ENCODE results near the gene RASD1. TPM values are rescaled to one million over a fixed set of nuclear protein-coding genes. Genes with fewer than 3 reads are reported as not detected.

Gene RASD1
- total RNA-seq, 4 donors from 2014 or later: 23.5 to 83.8 (median 61.3) TPM

DNA sequence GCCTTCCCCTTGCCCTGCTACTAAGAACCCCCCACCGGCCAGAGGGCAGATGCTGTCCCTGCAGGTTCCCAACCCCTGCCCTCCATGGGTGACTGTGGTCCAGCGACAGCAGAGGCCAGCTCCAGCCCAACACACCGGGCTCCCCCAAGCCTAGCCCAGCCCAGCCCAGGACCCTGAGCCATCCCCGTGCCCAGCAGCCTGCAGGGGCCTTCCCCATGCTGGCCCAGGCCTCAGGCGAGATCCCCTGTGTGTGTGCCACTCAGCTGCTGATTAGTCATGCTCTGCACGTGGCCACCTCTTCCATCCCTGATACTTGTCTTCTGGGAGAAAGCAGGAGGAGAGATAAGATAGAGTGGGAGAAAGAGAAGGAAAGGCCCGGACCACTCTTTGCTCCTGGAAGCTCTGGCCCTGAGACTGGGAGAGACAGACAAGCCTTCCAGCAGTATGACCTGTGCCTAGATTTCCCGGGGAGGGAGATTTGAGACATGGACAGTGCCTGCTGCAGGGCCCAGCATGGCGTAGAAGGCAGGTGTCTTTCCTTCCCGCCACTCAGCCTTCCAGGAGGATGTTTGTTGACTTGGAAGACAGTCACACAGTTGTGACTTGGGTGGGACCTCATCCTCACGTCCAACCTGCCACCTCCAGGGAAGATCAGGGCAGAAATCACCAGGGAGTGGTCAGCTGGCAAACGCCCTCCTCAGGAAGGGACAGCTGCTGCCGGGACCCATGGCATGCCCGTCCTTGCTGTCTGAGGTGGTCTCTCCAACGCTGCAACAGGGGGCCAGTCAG lies 41.3 kb upstream of the RASD1 start:
- Histone ChIP-seq H3K27ac (peak overlapping the region; percentile 32 to 73 (median 68)), H3K36me3 (no peaks in the 10 kb centered on the region), H3K9me3 (no peaks in the 10 kb centered on the region), H3K4me1 (peaks cover 6 to 32% (median 25%) of the 10 kb centered on the region in 4 donors), H3K27me3 (no peaks in the 10 kb centered on the region), H3K4me3 (no peak overlapping the region)
- in situ Hi-C loops (cut with MboI; ENCODE audit: low pct_ligation_motif_present in 1 of 4, low pct_unique_long_range_greater_than_20kb in 1 of 4, low sequenced_read_pairs in 3 of 4): no loop called here
- 66 to 70% methylated on average over 2 to 11 of the region's 15 CpGs for WGBS, 2 donors (ENCODE audit: low coverage in 1 of 2)
- TF ChIP-seq, protein P1, sequence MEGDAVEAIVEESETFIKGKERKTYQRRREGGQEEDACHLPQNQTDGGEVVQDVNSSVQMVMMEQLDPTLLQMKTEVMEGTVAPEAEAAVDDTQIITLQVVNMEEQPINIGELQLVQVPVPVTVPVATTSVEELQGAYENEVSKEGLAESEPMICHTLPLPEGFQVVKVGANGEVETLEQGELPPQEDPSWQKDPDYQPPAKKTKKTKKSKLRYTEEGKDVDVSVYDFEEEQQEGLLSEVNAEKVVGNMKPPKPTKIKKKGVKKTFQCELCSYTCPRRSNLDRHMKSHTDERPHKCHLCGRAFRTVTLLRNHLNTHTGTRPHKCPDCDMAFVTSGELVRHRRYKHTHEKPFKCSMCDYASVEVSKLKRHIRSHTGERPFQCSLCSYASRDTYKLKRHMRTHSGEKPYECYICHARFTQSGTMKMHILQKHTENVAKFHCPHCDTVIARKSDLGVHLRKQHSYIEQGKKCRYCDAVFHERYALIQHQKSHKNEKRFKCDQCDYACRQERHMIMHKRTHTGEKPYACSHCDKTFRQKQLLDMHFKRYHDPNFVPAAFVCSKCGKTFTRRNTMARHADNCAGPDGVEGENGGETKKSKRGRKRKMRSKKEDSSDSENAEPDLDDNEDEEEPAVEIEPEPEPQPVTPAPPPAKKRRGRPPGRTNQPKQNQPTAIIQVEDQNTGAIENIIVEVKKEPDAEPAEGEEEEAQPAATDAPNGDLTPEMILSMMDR (IDR thresholded peaks at IDR 0.05): no peak
- TF ChIP-seq POLR2AphosphoS5 (IDR thresholded peaks at IDR 0.05) (no peak), POLR2A (IDR thresholded peaks at IDR 0.05) (no peak), EP300 (IDR thresholded peaks at IDR 0.05; ENCODE audit: low read depth) (no peak)
- DNase-seq: peak; percentile 22
- intact Hi-C loops (cut with DNase I; ENCODE audit: low total_unique reads): no loop called here

DNA sequence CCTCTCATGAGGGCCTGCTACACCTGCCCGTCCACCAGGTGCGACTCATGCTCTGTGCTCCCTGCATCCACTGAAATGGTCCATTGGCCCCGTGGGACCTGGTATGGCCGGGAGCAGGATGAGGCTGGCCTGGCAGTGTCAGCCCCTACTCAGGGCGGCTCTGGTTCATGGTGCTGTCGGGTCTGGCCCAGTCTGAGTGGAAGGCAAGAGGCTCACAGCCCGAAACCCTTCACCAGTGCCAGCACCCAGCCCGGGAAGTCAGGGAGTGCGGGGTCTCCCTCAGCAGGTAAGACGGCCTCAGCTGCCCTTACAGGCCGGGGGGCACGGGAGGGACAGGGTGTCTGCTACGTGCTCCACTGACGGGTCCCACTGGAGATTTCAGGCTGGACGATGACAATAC lies 40.5 kb upstream of the RASD1 start:
- H3K4me3 ChIP-seq: no peak overlapping the region
- peak overlapping the region in 2 of 4 donors; percentile 29 to 71 for H3K27ac ChIP-seq
- peaks cover 6 to 32% (median 25%) of the 10 kb centered on the region in 4 donors for H3K4me1 ChIP-seq
- TF ChIP-seq POLR2AphosphoS5 (IDR thresholded peaks at IDR 0.05) (no peak), POLR2A (IDR thresholded peaks at IDR 0.05) (no peak), EP300 (IDR thresholded peaks at IDR 0.05; ENCODE audit: low read depth) (no peak)
- TF ChIP-seq, protein P1 (IDR thresholded peaks at IDR 0.05): no peak
- DNase-seq: no peak
- 95% methylated on average over 15 of the region's 15 CpGs; no CpG with 5 or more reads in 1 of the 2 donors for WGBS, 2 donors (ENCODE audit: low coverage in 1 of 2)
- in situ Hi-C loops (cut with MboI; ENCODE audit: low pct_ligation_motif_present in 1 of 4, low pct_unique_long_range_greater_than_20kb in 1 of 4, low sequenced_read_pairs in 3 of 4): no loop called here
- no peaks in the 10 kb centered on the region for H3K27me3 ChIP-seq
- H3K36me3 ChIP-seq: no peaks in the 10 kb centered on the region
- no peaks in the 10 kb centered on the region for H3K9me3 ChIP-seq
- intact Hi-C loops (cut with DNase I; ENCODE audit: low total_unique reads): no loop called here

- WGBS, 2 donors (ENCODE audit: low coverage in 1 of 2): 48% methylated on average over 6 of the region's 7 CpGs; no CpG with 5 or more reads in 1 of the 2 donors
- Histone ChIP-seq H3K36me3 (no peaks in the 10 kb centered on the region), H3K27me3 (no peaks in the 10 kb centered on the region), H3K27ac (peak overlapping the region in 3 of 4 donors; percentile 4 to 71 (median 21)), H3K4me1 (peaks cover 6 to 32% (median 25%) of the 10 kb centered on the region in 4 donors), H3K9me3 (no peaks in the 10 kb centered on the region), H3K4me3 (no peak overlapping the region)
- peak; percentile 65 for DNase-seq
- intact Hi-C loops (cut with DNase I; ENCODE audit: low total_unique reads) (no loop called here), in situ Hi-C loops (cut with MboI; ENCODE audit: low pct_ligation_motif_present in 1 of 4, low pct_unique_long_range_greater_than_20kb in 1 of 4, low sequenced_read_pairs in 3 of 4) (no loop called here)
- peak in 1 of 3 donors; percentile 37 for TF ChIP-seq POLR2AphosphoS5 (IDR thresholded peaks at IDR 0.05)
- no peak for TF ChIP-seq EP300 (IDR thresholded peaks at IDR 0.05; ENCODE audit: low read depth)
Measured at GRCh38 chr17:17535957-17536356, 39.8 kb upstream of the RASD1 start.

DNA sequence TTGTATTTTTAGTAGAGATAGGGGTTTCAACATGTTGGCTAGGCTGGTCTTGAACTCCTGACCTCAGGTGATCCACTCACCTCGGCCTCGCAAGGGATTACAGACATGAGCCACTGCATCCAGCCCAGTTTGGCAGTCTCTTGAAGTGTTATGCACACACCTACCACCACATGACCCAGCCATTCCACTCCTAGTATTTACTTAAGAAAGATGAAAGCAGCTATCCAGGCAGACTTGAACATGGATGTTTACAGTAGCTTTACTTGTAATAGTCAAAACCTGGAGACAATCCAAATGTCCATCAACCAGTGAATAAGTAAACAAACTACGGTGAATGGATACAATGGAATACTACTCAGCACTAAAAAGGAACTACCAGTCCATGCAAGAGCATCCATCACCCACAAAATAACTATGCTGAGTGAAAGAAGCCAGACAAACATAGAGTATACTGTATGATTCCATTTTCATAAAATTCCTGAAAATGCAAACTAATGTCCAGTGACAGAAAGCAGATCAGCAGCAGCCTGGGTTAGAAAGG lies 37.8 kb upstream of the RASD1 start:
- DNase-seq: peak; percentile 54
- no peak overlapping the region for H3K4me3 ChIP-seq
- intact Hi-C loops (cut with DNase I; ENCODE audit: low total_unique reads) (no loop called here), in situ Hi-C loops (cut with MboI; ENCODE audit: low pct_ligation_motif_present in 1 of 4, low pct_unique_long_range_greater_than_20kb in 1 of 4, low sequenced_read_pairs in 3 of 4) (no loop called here)
- WGBS, 2 donors (ENCODE audit: low coverage in 1 of 2): 50 to 53% methylated on average over 1 to 3 of the region's 3 CpGs
- TF ChIP-seq, protein P1 (IDR thresholded peaks at IDR 0.05): peak in 1 of 5 experiments; percentile 12
- peak in 2 of 3 donors; percentile 40 to 48 for TF ChIP-seq POLR2AphosphoS5 (IDR thresholded peaks at IDR 0.05)
- no peak for TF ChIP-seq POLR2A (IDR thresholded peaks at IDR 0.05)
- TF ChIP-seq EP300 (IDR thresholded peaks at IDR 0.05; ENCODE audit: low read depth): no peak
- peaks cover 0 to 18% (median 14%) of the 10 kb centered on the region in 4 donors for H3K4me1 ChIP-seq
- no peaks in the 10 kb centered on the region for H3K27me3 ChIP-seq
- no peak overlapping the region for H3K27ac ChIP-seq
- no peaks in the 10 kb centered on the region for H3K9me3 ChIP-seq
- H3K36me3 ChIP-seq: no peaks in the 10 kb centered on the region

Data from transverse colon (tissue), 4 donors.